Hepatocyte (in vitro differentiated cells): ENCODE results near the gene BCAP31. TPM values are rescaled to one million over a fixed set of nuclear protein-coding genes. Genes with fewer than 3 reads are reported as not detected.

Experiments used
- DNase-seq: peaks from one replicate; pipeline ENCODE4 v3.0.0-alpha.2; 2016; ENCODE audit warnings: low spot score
- H2AFZ ChIP-seq: fragments of 200-600 bp; sonication (generic); 2 replicates; pipeline ENCODE4 v1.6.0; 2016; ENCODE audit warnings: antibody characterized with exemption, mild to moderate bottlenecking
- H3K27ac ChIP-seq: fragments of 200-600 bp; sonication (generic); 2 replicates; pipeline ENCODE4 v1.5.1; 2016; ENCODE audit warnings: mild to moderate bottlenecking
- H3K27me3 ChIP-seq: fragments of 200-600 bp; sonication (generic); 2 replicates; pipeline ENCODE4 v1.6.1; 2016
- H3K36me3 ChIP-seq: fragments of 200-600 bp; sonication (generic); replicated peaks from 2 replicates; pipeline ENCODE4 v1.5.1; 2016; ENCODE audit warnings: low read depth; ENCODE audit not compliant: insufficient read depth
- H3K4me1 ChIP-seq: fragments of 200-600 bp; sonication (generic); 2 replicates; pipeline ENCODE4 v1.5.1; 2016; ENCODE audit warnings: mild to moderate bottlenecking, moderate library complexity; ENCODE audit not compliant: insufficient read depth
- H3K4me2 ChIP-seq: fragments of 200-600 bp; sonication (generic); 2 replicates; pipeline ENCODE4 v1.6.0; 2016
- H3K4me3 ChIP-seq: fragments of 200-600 bp; sonication (generic); 2 replicates; pipeline ENCODE4 v1.5.1; 2016; ENCODE audit warnings: mild to moderate bottlenecking
- H3K79me2 ChIP-seq: fragments of 200-600 bp; sonication (generic); 2 replicates; pipeline ENCODE4 v1.6.0; 2017; ENCODE audit warnings: mild to moderate bottlenecking
- H3K9me2 ChIP-seq: fragments of 200-600 bp; sonication (generic); replicated peaks from 2 replicates; pipeline ENCODE4 v1.6.0; 2017; ENCODE audit warnings: mild to moderate bottlenecking; ENCODE audit not compliant: insufficient read depth
- H3K9me3 ChIP-seq: fragments of 200-600 bp; sonication (generic); 2 replicates; pipeline ENCODE4 v1.5.1; 2016; ENCODE audit warnings: low read depth, mild to moderate bottlenecking
- H4K20me1 ChIP-seq: fragments of 200-600 bp; sonication (generic); 2 replicates; pipeline ENCODE4 v1.6.0; 2016; ENCODE audit warnings: mild to moderate bottlenecking; ENCODE audit not compliant: insufficient read depth, poor library complexity, severe bottlenecking
- EZH2 ChIP-seq: fragments of 200-600 bp; sonication (generic); IDR thresholded peaks from 2 replicates; pipeline ENCODE4 v1.6.1; 2016; ENCODE audit warnings: antibody characterized with exemption, mild to moderate bottlenecking, borderline replicate concordance
- EZH2phosphoT487 ChIP-seq: fragments of 200-600 bp; sonication (generic); IDR thresholded peaks from one replicate; pipeline ENCODE4 v1.6.1; 2018; ENCODE audit warnings: antibody characterized with exemption, mild to moderate bottlenecking, low read depth, moderate library complexity; ENCODE audit not compliant: unreplicated experiment, severe bottlenecking
- WGBS: methylation state at CpG from one replicate; pipeline ENCODE4 v1.1.6; 2016; ENCODE audit warnings: low lambda C conversion rate; ENCODE audit errors: missing lambda C conversion rate; 5-methylcytosine and 5-hydroxymethylcytosine counted together
- polyA plus RNA-seq: library from polyadenylated mRNA; unstranded; fragments of >200 nt; fragmentation: Nextera tagmentation; extraction: Ambion mirVana; gene quantifications from 2 replicates; pipeline ENCODE4 v1.2.1, GENCODE V29; 2016
- total RNA-seq: library from RNA; depleted of rRNA; stranded (reverse); fragments of >200 nt; gene quantifications from 2 replicates; pipeline ENCODE4 v1.2.3, GENCODE V29; 2014
- TF ChIP-seq, protein P1 (sequence below): fragments of 200-600 bp; sonication (generic); IDR thresholded peaks from 2 replicates; pipeline ENCODE4 v1.5.1; 2016; ENCODE audit warnings: antibody characterized with exemption, mild to moderate bottlenecking; ENCODE audit not compliant: poor library complexity

Gene BCAP31
- total and polyA plus RNA-seq, 2 experiments from 2014 or later, result 146 to 351 TPM

- Histone ChIP-seq H3K36me3 (no peaks in the 10 kb centered on the region), H2AFZ (no peak overlapping the region), H3K4me1 (no peaks in the 10 kb centered on the region), H3K79me2 (no peaks in the 10 kb centered on the region), H4K20me1 (no peaks in the 10 kb centered on the region), H3K27me3 (no peaks in the 10 kb centered on the region), H3K27ac (no peak overlapping the region), H3K4me2 (no peak overlapping the region), H3K9me2 (no peaks in the 10 kb centered on the region), H3K9me3 (no peaks in the 10 kb centered on the region), H3K4me3 (no peak overlapping the region)
- no peak for DNase-seq
- 90% methylated on average over 18 of the region's 18 CpGs for WGBS
- TF ChIP-seq EZH2phosphoT487 (no peak), EZH2 (no peak)
- TF ChIP-seq, protein P1, sequence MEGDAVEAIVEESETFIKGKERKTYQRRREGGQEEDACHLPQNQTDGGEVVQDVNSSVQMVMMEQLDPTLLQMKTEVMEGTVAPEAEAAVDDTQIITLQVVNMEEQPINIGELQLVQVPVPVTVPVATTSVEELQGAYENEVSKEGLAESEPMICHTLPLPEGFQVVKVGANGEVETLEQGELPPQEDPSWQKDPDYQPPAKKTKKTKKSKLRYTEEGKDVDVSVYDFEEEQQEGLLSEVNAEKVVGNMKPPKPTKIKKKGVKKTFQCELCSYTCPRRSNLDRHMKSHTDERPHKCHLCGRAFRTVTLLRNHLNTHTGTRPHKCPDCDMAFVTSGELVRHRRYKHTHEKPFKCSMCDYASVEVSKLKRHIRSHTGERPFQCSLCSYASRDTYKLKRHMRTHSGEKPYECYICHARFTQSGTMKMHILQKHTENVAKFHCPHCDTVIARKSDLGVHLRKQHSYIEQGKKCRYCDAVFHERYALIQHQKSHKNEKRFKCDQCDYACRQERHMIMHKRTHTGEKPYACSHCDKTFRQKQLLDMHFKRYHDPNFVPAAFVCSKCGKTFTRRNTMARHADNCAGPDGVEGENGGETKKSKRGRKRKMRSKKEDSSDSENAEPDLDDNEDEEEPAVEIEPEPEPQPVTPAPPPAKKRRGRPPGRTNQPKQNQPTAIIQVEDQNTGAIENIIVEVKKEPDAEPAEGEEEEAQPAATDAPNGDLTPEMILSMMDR, result no peak
These were observed 20.1 kb downstream of the BCAP31 start for GRCh38 chrX:153704021-153704526.

DNA sequence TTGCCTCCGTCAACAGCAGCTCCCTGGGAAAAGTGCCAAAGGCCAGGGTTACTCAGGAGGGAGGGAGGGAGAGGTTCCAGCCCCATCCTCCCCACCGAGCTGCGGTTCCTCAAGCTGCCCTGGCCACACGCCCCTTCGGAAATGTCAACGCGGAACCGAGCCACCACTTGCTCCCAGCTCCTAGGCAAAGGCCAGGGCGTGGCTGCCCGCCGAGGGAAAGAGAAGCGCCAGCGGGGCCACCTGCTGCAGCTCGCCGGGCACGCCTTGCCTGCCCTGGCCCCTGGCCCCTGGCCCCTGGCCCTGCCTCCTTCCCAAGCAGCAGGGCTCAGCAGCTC is 21.2 kb downstream of the BCAP31 start:
- Histone ChIP-seq H3K36me3 (no peaks in the 10 kb centered on the region), H3K27ac (no peak overlapping the region), H3K4me3 (no peak overlapping the region), H3K79me2 (no peaks in the 10 kb centered on the region), H3K9me3 (no peaks in the 10 kb centered on the region), H4K20me1 (no peaks in the 10 kb centered on the region), H3K9me2 (no peaks in the 10 kb centered on the region), H3K4me1 (no peaks in the 10 kb centered on the region), H3K4me2 (no peak overlapping the region), H3K27me3 (no peaks in the 10 kb centered on the region), H2AFZ (no peak overlapping the region)
- no peak for DNase-seq
- no peak for TF ChIP-seq EZH2
- TF ChIP-seq, protein P1, result no peak
- TF ChIP-seq EZH2phosphoT487, result no peak
- 92% methylated on average over 14 of the region's 16 CpGs for WGBS

DNA sequence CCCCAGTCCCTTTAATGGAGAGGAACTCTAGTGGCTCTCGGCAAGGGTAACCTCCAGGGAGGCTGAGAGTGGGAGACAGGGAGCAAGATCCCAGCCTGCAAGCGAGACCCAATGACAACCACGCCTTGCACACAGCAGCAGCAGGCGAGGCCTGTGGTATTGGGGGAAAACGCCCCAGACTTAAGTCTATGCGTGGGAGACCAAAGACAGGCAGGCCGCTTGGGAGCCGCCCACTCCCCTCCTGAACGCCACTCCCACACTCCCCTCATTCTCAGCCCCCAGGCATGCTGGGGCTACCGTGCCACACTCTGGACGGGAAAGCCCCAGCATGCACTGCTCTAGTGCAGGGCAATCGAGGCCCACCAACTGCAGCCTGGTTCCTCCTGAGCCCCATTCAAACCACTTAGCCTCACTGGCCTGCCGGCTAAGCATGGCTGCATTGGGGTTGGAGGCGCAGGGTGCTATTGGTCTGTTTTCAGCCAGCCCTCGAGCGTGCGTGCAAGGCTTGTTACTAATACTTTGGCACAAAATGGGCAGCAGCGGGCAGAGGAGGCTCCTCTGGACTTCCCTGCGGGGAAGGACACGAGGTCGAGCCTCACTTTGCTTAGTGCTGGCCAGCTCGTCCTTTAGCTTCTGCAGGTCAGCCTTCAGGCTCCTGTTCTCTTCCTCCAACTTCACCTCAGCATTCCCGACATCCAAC is 21.7 kb downstream of the BCAP31 start:
- Histone ChIP-seq H3K4me3 (no peak overlapping the region), H3K9me3 (no peaks in the 10 kb centered on the region), H3K79me2 (no peaks in the 10 kb centered on the region), H3K9me2 (no peaks in the 10 kb centered on the region), H3K36me3 (no peaks in the 10 kb centered on the region), H3K27me3 (no peaks in the 10 kb centered on the region), H2AFZ (no peak overlapping the region), H4K20me1 (no peaks in the 10 kb centered on the region), H3K4me1 (no peaks in the 10 kb centered on the region), H3K27ac (no peak overlapping the region), H3K4me2 (no peak overlapping the region)
- WGBS, result 87% methylated on average over 23 of the region's 23 CpGs
- TF ChIP-seq EZH2 (no peak), EZH2phosphoT487 (no peak)
- TF ChIP-seq, protein P1, result no peak
- no peak for DNase-seq
